8988T (cell line): ENCODE results near the gene IRF8.

Source experiments
- DNase-seq: peaks from one replicate; pipeline ENCODE4 v3.0.0; 2011

The IRF8 gene

DNA sequence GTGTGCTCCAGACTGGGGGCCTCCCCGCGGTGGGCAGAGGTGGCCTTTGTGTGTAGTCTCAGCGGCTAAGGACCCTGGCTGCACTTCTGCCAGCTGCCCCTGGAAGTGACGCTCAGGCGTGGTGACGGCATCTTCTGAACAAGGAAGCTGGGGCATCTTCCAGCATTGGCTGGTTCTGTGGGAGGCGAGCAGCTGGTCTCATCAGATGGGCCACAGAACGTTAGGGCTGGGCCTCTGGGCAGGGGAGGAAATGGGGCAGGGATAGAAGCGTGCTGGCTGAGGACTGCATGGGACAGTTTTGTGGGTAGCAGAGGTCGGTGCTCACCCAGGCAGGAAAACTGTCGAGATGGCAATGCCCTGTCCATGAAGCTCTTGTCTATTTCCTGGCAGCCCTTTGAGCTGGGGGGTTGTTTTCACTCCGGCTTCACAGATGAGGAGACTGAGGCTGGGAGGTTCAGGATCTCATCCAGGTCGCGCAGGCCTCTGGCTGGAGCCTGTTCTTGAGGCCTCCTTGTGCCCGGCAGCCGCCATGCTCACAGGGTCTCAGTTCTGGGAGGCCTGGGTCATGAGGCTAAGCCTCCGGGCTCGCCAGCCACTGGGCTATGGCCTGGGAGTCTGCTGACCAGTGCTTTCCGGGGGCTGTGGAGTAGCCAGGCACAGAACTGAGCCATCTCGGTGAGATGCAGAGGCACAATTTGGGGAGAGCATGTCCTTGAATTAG is 16.3 kb downstream of the IRF8 start:
- no peak for DNase-seq

DNA sequence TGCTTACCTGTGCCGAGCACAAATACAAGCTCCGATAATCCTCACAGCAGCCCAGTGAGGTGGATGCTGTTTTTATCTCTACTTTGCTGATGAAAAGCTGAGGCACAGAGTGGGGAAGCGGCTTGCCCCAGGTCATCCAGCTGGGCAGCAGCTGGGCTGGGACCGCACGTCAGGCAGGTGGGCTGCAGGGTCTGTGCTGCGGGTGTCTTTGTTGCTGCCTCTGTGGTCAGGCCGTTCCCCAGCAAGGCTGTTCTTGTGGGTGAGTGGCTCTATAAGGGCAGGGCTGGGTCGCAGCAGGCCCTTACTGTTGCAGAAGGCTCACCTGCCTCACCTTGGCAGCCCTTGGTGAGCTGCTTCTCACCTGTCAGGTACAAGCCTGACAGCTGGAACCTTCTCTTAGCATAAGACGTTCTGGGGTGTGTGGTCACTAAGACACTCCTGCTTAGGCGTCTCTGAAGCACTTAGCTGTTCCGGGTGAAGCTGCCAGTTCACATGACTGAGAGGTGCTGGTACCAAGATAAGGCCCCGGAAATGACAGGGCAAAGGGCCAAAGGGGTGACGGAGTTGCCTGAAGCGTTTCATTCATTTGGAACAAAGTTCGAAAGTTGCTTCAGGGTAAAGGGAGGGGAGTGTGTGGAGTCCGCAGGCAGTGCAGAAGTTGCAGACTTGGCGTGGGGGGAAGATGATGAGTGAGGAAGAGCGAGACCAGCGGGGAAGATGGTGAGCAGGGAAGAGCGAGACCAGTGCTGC is 17.4 kb downstream of the IRF8 start:
- no peak for DNase-seq

DNA sequence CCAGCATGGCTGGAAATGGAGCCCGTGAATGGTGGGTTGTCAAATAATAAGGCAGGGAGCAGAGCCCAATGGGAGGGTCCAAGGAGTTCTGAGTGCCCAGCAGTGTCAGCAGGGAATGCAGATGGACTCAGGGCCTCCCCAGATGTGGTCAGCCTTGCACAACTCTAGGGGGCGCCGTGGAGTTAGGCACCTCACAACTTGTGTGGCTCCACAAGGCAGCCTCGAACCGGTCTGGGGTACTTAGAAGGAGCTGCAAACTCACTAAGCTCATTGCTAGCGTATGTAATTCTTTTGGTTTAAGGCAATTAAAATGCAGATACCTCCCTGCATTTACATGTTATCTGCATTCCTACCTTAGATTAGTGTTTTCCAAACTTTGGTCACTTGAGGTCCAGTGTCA is 18.1 kb downstream of the IRF8 start:
- DNase-seq: no peak

DNA sequence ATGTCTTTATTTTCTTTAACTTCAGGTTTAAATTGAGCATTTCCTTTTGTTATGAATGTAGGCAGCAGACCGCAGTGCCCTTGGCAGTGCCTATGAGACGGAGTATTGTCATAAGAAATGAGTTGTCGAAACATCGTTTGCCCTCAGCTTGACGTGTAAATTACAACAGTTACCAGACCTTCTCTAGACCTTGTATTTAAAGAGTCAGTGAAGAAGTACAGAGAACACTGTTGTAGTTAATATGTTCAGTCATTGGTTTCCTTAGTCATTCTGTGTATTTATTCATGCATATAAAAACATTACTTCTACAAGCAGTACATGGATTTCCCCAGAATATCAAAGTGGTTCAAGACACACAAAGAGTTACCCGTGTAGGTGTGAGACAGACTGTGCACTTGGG is 19.0 kb downstream of the IRF8 start:
- DNase-seq: no peak

DNA sequence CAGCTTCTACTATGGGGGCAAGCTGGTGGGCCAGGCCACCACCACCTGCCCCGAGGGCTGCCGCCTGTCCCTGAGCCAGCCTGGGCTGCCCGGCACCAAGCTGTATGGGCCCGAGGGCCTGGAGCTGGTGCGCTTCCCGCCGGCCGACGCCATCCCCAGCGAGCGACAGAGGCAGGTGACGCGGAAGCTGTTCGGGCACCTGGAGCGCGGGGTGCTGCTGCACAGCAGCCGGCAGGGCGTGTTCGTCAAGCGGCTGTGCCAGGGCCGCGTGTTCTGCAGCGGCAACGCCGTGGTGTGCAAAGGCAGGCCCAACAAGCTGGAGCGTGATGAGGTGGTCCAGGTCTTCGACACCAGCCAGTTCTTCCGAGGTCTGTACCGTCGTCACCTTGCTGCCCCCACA is 19.5 kb downstream of the IRF8 start:
- DNase-seq: no peak

DNA sequence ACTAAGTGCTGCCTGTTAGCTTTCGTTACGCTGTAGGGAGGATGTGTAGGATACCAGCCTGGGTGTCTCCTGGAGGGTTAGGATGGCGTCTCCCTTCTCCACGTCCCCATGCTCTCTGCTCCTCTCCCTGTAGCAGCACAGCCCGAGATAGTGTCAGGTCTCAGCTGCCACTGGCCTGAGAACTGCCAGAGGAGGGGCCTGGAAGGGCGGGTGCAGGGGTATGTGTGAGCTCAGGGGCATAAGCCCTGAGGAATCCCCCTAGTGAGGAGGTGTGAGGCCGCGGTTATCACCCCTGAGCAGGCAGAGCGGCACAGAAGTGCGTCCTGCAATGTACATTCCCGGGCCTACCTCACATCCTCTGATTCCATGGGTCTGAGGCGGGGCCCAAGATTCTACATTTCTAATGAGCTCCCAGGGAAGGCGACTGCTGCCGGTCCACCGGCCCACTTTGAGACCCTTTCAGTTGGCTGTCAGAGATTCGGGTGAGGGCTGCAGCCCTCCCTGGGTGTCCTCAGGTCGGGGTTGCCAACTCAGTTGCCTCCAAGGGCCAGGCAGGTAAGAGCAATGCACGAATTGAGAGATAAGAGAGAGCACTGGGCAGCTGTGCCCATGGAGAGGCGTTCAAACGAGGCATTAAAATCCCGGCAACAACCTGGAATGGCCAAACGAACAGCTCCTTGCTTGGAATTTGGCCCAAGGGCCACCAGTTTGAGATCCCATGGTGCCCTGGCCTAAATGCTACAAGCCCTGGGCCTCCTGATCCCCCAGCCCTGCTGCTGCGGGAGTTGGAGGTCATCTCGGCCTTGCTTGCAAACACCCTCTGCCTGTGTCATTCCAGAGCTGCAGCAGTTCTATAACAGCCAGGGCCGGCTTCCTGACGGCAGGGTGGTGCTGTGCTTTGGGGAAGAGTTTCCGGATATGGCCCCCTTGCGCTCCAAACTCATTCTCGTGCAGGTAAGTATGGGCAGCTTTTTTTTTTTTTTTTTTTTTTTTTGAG is 20.6 kb downstream of the IRF8 start:
- DNase-seq: no peak

DNA sequence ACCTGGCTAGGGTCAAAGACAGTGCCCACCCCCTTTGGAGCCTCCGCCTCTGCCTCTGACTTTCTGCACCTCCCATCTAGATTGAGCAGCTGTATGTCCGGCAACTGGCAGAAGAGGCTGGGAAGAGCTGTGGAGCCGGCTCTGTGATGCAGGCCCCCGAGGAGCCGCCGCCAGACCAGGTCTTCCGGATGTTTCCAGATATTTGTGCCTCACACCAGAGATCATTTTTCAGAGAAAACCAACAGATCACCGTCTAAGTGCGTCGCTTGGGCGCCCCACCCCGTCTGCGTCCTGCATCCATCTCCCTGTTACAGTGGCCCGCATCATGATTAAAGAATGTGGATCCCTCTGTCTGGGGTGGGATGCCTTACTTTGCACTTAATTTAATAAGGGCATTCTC is 22.1 kb downstream of the IRF8 start:
- no peak for DNase-seq

DNA sequence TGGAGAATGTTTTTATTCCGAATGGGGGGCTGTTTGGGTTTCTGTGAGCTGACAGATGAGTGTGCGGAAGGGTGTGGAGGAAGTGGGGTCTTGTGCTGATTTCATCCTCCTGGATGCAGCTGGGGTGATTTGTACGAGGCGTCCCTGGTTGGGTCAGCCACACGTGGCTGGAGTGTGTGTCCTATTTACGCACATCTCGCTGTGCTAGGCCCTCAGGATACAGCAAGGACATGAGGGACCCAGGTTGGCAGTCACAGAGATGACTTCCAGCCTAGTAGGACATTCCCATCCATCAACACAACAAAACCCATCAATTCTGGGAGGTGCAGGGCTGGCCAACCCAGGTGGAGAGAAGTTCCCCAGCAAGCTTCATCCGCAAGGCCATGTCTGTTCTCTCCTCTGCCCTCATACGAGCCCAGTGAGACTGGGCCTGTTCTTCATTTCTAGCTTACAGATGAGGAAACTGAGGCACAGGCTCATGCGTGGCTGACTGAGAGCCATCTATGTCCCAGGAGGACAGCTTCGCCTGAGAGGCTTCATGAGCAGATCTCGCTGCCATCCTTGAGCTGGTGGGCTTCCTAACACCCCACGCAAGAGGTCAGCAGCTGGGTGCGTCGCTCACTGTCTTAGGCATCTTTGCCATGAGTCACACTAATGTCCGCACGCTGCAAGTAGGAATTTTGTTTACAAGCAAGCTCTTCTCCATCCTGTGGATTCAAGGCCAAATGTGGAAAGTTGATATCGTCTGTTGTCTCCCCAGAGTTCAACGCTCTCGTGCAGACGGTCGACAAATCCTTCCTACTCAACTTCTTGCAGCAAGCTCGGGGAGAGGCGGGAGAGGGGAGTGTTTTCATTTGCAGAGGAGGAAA is 24.4 kb downstream of the IRF8 start:
- DNase-seq: no peak

DNA sequence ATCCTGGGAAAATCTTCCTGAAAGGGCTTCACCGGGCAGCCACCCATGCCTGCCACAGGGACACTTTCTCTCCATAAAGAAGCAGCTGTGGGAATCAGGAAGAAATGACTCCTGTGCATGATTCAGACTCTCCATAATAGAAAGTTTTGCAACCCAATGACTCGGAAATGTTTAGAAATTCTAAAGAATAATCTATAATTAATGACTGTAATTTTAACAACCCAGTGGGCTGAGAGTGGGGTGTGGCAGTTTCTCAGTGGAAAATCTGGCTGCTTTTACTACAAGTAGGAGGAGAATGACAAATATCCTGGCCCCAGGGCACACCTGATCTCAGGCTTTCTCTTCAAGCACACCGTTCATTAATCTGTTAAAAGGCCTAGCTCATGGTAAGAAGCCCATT is 25.7 kb downstream of the IRF8 start:
- DNase-seq: no peak

DNA sequence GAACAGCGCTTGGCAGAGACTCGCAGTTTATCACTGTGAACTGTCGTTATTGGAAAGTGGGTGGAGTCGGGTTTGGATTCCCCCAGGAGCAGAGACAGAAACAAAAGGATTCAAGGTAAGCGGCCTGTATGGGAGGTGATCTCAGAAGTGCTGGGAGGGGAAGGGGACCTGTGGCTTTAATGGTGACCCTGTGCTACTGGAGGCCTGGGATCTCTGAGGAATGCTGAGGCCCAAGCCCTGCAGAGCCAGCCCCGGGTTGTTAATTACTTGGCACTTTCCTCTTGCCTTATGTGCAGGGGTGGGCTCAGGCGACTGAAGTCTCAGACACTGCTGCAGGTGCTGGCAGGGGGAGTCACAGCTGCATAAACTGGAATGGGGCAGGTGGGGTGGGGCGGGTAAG is 27.4 kb downstream of the IRF8 start:
- DNase-seq: no peak

DNA sequence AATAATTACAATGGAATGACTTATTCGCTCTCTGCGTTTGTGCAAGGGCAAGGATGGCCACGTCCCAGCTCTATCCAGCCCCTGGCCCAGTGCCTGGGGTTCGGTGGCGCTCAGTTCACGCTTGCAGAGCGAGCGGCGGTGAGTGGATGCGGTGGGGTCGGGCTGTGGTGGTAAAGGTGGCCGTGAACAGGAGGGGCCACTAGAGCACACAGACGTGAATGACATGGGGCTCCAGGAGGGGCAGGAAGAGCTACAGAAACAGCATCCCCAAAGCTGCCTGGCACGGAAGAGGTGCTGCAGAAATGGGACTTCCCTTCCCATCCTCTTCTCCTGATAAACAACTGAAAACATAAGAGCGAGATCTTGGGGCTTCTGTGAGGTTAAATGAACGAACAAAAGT is 28.4 kb downstream of the IRF8 start:
- DNase-seq: no peak

DNA sequence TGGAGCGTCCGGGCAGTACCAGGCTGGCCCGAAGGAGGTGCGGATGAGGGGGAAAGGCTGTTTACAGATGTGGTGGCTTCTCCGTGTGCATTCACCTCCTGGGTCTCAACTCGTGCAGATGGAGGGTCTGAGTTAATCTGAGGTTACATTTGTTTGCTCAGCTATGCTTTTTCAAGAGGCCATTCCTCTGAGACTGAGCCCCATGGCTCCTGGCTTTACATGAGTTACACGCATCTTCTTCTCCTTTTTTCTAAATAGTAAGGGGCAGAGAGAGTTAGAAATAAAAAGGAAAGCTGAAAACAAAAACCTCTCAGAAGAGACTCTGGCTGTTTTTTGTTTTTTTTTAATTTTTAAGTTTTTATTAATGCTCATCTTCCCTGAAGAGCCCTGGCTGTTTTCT is 29.0 kb downstream of the IRF8 start:
- DNase-seq: no peak

DNA sequence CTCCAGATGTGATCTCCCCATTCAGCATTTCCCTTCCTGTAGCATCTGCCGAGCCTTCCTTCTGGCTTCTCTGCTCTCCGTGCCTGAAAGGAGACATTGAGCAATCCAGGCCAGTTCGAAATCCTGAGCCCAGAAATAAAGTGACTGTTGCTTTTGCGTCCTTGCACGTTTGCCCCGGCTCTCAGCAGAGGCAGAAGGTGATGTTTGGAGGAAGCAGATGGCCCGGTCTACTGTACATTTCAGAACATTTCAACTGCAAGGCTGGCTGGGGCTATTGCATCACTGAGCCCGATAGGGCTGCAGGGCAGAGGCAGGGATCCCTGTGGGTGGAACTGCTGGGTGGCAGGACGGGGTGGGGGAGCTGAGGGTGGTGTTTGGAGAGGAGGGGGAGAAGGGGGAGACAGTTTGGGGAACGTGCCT is 29.4 kb downstream of the IRF8 start:
- no peak for DNase-seq

DNA sequence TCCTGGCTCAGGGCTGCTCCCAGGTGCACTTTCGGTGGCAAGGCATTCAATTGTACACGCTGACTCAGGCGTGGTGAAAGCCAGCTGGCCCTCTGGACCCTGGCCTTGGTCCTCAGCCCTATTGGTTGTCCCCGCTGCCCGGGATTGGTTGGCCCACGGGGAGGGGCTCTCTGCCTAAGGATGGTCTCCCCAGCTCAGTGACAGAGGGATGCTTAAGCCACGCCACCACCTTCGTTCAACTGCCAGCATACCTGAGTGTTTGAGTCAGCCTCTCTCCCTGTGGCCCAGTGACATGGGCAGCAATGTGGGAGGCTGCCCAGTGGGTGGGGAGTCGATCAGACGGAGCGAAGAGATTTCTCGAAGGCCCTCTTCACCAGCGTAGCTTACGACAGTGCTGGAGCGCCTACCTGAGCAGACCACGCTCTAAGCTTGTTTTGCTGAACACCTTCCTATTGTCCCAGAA is 30.3 kb downstream of the IRF8 start:
- DNase-seq: no peak

DNA sequence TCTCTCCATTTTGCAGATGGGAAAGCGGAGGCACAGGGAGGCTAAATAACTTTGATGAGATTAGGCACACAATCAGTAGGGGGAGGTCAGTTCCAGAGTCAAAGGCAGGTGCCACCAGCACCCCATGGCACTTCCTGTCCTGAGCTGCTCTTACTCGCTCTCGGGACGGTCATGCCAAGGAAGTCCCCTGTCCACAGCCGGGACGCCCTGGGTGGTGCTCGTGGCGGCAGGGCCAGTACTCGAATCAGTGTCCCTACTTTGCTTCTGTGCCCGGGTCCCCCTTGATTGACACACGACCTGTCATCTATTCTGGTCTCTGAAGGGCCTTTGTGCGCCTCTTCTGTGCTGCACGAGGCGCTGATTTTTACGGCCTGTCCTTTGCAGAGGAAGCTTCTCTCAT is 31.3 kb downstream of the IRF8 start:
- DNase-seq: no peak

DNA sequence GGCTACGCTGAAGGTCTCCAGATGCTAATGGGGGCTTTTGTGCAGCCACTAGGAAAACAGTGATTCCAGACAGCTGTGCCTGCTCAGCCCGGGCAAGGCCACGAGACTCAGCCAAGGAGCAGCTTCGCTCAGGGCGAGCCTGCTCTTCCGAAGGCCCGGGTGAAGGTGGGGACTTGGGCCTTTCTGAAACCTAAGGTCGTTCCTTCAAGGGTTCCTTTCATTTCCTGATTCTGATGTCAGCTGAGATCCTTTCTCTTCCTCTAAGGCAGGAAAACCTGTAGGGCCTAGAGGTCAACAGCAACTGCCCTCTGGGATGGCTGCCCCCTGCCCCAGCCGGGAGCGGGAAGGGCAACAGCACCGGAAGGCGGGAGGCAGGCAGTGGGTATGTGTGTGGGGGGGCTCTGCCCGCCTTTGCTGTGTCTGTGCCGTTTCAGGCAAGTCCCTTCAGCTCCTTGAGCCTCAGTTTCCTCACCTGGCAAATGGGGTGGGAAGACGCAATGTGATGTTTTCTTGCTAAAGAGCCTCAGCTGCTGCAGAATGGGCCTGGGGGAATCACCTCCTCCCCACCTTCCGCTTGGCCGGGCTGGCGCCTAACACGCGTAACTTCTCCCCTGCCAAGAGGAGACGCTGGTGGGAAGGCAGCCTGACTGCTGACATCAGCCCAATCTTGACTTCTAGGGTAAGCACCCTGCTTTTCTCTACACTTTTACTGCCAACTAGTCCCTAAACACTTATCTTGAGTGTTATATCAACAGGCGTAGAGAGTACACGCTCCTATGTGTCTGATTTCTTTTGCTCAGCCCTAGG is 32.8 kb downstream of the IRF8 start:
- DNase-seq: peak; percentile 61

DNA sequence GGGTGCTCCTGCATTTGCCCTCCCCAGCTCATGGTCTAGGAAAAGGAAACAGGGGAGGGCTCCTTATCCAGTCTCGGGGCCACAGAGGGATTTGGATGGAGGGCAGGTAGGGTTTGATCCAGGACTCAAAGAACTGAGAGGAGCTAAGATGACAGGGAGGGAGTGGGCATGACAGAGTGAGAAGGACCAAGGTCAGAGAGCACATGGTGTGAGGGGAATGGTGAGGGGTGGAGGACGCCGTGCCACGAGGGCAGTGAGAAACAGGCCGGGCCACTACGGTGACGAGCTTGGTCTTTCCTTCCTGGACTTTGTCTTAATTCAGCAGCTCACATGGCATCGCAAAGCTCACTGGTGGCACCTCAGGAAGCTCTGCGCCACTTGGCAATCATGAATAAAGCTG is 35.2 kb downstream of the IRF8 start:
- no peak for DNase-seq

DNA sequence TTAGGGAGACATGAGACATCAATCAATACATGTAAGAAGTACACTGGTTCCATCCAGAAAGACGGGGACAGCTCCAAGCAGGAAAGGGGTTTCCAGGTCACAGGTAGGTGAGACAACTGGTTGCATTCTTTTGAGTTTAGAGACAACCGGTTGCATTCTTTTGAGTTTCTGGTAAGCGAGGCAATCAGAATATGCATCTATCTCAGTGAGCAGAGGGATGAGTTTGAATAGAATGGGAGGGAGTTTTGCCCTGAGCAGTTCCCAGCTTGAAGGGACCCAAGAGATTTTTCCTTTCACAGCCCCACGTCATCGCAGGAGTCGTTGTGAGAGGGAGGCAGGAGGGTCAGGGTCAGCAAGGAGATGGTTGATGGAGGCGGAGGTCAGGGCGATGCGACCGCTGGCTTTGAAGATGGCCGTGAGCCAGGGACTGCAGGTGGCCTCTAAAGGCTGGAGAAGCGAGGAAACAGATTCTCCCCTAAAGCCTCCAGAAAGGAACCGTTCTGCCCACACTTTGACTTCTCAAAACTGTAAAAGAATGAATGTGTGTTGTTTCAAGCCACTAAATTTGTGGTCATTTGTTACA is 36.5 kb downstream of the IRF8 start:
- no peak for DNase-seq

DNA sequence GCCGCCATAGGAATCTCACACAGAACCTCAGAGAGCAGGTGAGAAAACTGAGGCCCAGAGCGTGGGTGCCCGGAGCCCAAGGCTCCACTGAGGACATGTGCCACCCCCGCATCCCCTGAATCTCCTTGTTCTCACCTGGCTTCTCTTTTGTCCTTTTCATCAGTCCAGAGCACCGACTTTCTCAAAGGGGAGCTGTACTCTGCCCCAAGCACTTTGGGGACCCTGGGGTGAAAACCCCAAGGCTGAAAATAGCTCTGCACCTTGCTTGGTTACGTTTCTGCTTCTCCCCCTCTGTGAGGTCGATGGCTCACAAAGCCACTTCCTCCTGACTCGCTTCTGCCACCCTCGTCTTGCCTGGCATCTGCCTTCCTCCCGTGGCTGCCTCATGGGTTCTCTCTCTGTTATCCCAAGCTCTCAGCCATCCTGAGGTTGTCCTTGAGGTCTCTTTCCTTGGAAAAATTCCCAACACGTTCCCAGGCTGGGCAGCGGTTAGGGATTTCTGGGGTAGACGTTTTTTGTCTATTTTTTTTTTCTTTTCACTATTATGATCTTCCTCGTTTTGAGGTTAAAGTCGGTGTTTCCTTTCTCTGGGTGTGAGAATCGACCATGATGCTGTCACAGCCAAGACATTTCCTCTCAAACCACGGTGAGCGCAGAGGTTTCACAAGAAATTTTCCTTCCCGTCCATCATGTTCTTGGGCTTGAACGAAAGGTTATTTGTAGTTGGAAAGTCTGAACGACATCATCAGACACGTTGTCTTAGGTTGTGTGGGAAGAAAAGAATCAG is 37.2 kb downstream of the IRF8 start:
- no peak for DNase-seq

DNA sequence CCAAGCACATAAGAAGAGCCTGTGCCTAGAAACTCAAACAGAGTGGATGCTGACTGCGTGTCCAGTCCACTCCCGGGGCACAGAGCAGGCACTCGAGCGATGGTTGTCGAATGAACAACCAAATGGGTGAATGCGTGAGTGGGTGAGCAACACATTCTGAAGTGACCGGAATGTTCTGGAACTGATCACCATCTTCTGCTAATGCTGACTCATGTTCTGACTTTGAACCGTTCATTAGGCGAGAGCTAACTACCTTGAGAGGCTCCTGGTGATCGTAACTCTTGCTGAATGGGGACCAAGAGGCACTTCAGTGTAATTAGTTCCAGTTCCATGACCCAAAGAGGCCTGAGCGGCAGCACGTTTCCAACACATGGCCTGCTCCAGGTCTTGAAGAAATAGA is 37.9 kb downstream of the IRF8 start:
- no peak for DNase-seq
